OCI-LY1 (cell line): ENCODE data around the gene MCF2L.

Experiments
- H2AFZ ChIP-seq: fragments of 200-600 bp; sonication (generic), shearing (Covaris generic); 2 replicates; pipeline ENCODE4 v1.6.0; 2014; ENCODE audit warnings: antibody characterized with exemption, mild to moderate bottlenecking, low read length
- H3F3A ChIP-seq: fragments of 200-600 bp; sonication (generic), shearing (Covaris generic); 2 replicates; pipeline ENCODE4 v1.6.0; 2014; ENCODE audit warnings: mild to moderate bottlenecking, antibody characterized with exemption, low read length, moderate library complexity; ENCODE audit not compliant: insufficient read depth
- H3K27ac ChIP-seq: fragments of 200-600 bp; sonication (generic); 2 replicates; pipeline ENCODE4 v1.5.1; 2014; ENCODE audit warnings: low read length, mixed run types, mild to moderate bottlenecking, low read depth; ENCODE audit not compliant: poor library complexity, severe bottlenecking
- H3K27me3 ChIP-seq: fragments of 200-600 bp; sonication (generic); 2 replicates; pipeline ENCODE4 v1.6.0; 2014; ENCODE audit warnings: antibody characterized with exemption, mild to moderate bottlenecking, low read length, moderate library complexity; ENCODE audit not compliant: insufficient read depth
- H3K36me3 ChIP-seq: fragments of 200-600 bp; sonication (generic); 2 replicates; pipeline ENCODE4 v1.6.1; 2014; ENCODE audit warnings: mild to moderate bottlenecking, antibody characterized with exemption, low read length, moderate library complexity, mixed read lengths; ENCODE audit not compliant: insufficient read depth
- H3K4me1 ChIP-seq: fragments of 200-600 bp; sonication (generic); 2 replicates; pipeline ENCODE4 v1.5.1; 2014; ENCODE audit warnings: mild to moderate bottlenecking, low read length, moderate library complexity; ENCODE audit not compliant: insufficient read depth, severe bottlenecking
- H3K4me2 ChIP-seq: fragments of 200-600 bp; sonication (generic), shearing (Covaris generic); 2 replicates; pipeline ENCODE4 v1.6.1; 2014; ENCODE audit warnings: low read length
- H3K4me3 ChIP-seq: fragments of 200-600 bp; sonication (generic); 2 replicates; pipeline ENCODE4 v1.5.1; 2014; ENCODE audit warnings: low read length, low read depth, mild to moderate bottlenecking, mixed read lengths; ENCODE audit not compliant: poor library complexity, severe bottlenecking
- H3K79me2 ChIP-seq: fragments of 200-600 bp; shearing (Covaris generic); 2 replicates; pipeline ENCODE4 v1.6.1; 2016; ENCODE audit warnings: mixed run types, low read length, mixed read lengths; ENCODE audit not compliant: insufficient read depth
- H3K9ac ChIP-seq: fragments of 200-600 bp; sonication (generic), shearing (Covaris generic); 2 replicates; pipeline ENCODE4 v1.6.1; 2014; ENCODE audit warnings: mild to moderate bottlenecking, low read length, mixed read lengths
- H3K9me2 ChIP-seq: fragments of 200-600 bp; sonication (generic), shearing (Covaris generic); 2 replicates; pipeline ENCODE4 v1.6.1; 2014; ENCODE audit warnings: low read depth, mild to moderate bottlenecking, low read length, mixed read lengths
- H3K9me3 ChIP-seq: fragments of 200-600 bp; shearing (Covaris generic); 2 replicates; pipeline ENCODE4 v1.6.1; 2014; ENCODE audit warnings: low read length, mixed read lengths
- H4K20me1 ChIP-seq: fragments of 200-600 bp; sonication (generic), shearing (Covaris generic); 2 replicates; pipeline ENCODE4 v1.6.0; 2016; ENCODE audit warnings: mild to moderate bottlenecking, low read length; ENCODE audit not compliant: insufficient read depth
- EZH2 ChIP-seq: fragments of 200-600 bp; sonication (generic), shearing (Covaris generic); IDR thresholded peaks from 2 replicates; pipeline ENCODE4 v1.8.0; 2017; ENCODE audit warnings: borderline replicate concordance, mixed run types, mild to moderate bottlenecking, antibody characterized with exemption, low read length, moderate library complexity, mixed read lengths
- TF ChIP-seq, protein P1 (sequence below): fragments of 200-600 bp; sonication (generic), shearing (Covaris generic); IDR thresholded peaks from 2 replicates; pipeline ENCODE4 v1.5.1; 2017; ENCODE audit warnings: mild to moderate bottlenecking, antibody characterized with exemption, low read length, moderate library complexity, mixed read lengths

Gene MCF2L

DNA sequence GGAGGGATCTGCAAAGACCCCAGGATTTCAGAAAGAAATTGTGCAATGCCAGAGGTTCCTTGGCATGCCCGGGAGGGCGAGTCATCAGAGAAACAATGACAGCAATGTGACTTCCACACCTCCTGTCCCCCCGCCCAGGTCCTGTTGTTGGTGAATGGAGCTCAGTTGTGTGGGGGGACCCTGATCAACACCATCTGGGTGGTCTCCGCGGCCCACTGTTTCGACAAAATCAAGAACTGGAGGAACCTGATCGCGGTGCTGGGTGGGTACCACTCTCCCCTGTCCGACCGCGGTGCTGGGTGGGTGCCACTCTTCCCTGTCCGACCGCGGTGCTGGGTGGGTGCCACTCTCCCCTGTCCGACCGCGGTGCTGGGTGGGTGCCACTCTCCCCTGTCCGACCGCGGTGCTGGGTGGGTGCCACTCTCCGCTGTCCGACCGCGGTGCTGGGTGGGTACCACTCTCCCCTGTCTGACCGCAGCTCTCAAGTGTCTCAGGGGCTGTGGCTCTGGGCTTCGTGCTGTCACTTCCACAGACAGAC, 148.4 kb downstream of the MCF2L start:
- Histone ChIP-seq H3K9ac (no peak overlapping the region), H4K20me1 (no peaks in the 10 kb centered on the region), H3K4me3 (no peak overlapping the region), H3K36me3 (no peaks in the 10 kb centered on the region), H3F3A (no peaks in the 10 kb centered on the region), H3K27ac (no peak overlapping the region), H3K4me1 (no peaks in the 10 kb centered on the region), H3K79me2 (no peaks in the 10 kb centered on the region), H3K27me3 (peaks cover 7% of the 10 kb centered on the region; the same call in 1 of the 2 replicates), H3K9me3 (no peaks in the 10 kb centered on the region), H3K9me2 (no peaks in the 10 kb centered on the region), H3K4me2 (no peak overlapping the region), H2AFZ (no peak overlapping the region)
- TF ChIP-seq, protein P1, sequence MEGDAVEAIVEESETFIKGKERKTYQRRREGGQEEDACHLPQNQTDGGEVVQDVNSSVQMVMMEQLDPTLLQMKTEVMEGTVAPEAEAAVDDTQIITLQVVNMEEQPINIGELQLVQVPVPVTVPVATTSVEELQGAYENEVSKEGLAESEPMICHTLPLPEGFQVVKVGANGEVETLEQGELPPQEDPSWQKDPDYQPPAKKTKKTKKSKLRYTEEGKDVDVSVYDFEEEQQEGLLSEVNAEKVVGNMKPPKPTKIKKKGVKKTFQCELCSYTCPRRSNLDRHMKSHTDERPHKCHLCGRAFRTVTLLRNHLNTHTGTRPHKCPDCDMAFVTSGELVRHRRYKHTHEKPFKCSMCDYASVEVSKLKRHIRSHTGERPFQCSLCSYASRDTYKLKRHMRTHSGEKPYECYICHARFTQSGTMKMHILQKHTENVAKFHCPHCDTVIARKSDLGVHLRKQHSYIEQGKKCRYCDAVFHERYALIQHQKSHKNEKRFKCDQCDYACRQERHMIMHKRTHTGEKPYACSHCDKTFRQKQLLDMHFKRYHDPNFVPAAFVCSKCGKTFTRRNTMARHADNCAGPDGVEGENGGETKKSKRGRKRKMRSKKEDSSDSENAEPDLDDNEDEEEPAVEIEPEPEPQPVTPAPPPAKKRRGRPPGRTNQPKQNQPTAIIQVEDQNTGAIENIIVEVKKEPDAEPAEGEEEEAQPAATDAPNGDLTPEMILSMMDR = no peak
- TF ChIP-seq EZH2 = no peak

GRCh38 chr13:113117911-113118260, 148.9 kb downstream of the MCF2L start:
- Histone ChIP-seq H3K9me3 (no peaks in the 10 kb centered on the region), H3K4me1 (no peaks in the 10 kb centered on the region), H3K27me3 (peaks cover 7% of the 10 kb centered on the region; the same call in 1 of the 2 replicates), H3K9ac (no peak overlapping the region), H3K36me3 (no peaks in the 10 kb centered on the region), H3K79me2 (no peaks in the 10 kb centered on the region), H3K4me3 (no peak overlapping the region), H2AFZ (no peak overlapping the region), H3K9me2 (no peaks in the 10 kb centered on the region), H4K20me1 (no peaks in the 10 kb centered on the region), H3K27ac (no peak overlapping the region), H3F3A (no peaks in the 10 kb centered on the region), H3K4me2 (no peak overlapping the region)
- TF ChIP-seq EZH2 = no peak
- TF ChIP-seq, protein P1 = no peak

DNA sequence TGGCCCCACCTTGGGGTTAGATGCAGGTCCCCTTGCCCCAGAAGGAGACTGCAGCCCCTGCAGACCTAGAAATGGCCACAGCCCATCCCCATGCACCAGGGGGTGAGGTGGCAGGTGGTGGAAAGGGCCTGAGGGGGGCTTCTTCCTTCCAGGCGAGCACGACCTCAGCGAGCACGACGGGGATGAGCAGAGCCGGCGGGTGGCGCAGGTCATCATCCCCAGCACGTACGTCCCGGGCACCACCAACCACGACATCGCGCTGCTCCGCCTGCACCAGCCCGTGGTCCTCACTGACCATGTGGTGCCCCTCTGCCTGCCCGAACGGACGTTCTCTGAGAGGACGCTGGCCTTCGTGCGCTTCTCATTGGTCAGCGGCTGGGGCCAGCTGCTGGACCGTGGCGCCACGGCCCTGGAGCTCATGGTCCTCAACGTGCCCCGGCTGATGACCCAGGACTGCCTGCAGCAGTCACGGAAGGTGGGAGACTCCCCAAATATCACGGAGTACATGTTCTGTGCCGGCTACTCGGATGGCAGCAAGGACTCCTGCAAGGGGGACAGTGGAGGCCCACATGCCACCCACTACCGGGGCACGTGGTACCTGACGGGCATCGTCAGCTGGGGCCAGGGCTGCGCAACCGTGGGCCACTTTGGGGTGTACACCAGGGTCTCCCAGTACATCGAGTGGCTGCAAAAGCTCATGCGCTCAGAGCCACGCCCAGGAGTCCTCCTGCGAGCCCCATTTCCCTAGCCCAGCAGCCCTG, 149.4 kb downstream of the MCF2L start:
- Histone ChIP-seq H3K4me1 (no peaks in the 10 kb centered on the region), H3K4me2 (no peak overlapping the region), H3K9me3 (no peaks in the 10 kb centered on the region), H2AFZ (no peak overlapping the region), H3K4me3 (no peak overlapping the region), H3K9ac (no peak overlapping the region), H3K36me3 (no peaks in the 10 kb centered on the region), H3K79me2 (no peaks in the 10 kb centered on the region), H4K20me1 (no peaks in the 10 kb centered on the region), H3F3A (no peaks in the 10 kb centered on the region), H3K27ac (no peak overlapping the region), H3K27me3 (peaks cover 7% of the 10 kb centered on the region; the same call in 1 of the 2 replicates), H3K9me2 (no peaks in the 10 kb centered on the region)
- no peak for TF ChIP-seq EZH2
